GM21360 (cell line): ENCODE data around the gene GPR31.
A peak's percentile ranks its signal among the peaks of the same experiment; 100 is the strongest.

Experiments used
- ATAC-seq: cut with Tn5 transposase; IDR thresholded peaks from one replicate; pipeline ENCODE4 v1.9.1; 2021; ENCODE audit warnings: mild to moderate bottlenecking, moderate library complexity; ENCODE audit not compliant: unreplicated experiment

Gene GPR31

DNA sequence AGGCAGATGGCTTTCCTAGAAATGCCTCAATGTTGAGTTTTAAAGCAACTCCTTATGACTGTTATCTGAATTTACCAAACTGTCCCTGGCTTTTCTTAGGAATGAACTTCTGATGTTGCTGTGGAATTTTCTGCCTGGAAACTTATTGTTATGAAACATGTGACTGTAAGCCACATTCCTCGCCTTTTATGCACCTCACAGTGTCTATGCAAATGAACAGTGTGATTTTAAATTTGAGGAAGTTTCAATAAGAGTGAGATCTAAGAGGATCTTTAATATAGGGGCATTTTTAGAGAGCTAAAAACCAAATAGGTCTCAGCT is 37.2 kb downstream of the GPR31 start:
- ATAC-seq: no peak

- no peak for ATAC-seq
These were observed 37.9 kb downstream of the GPR31 start for GRCh38 chr6:167119670-167120582.

DNA sequence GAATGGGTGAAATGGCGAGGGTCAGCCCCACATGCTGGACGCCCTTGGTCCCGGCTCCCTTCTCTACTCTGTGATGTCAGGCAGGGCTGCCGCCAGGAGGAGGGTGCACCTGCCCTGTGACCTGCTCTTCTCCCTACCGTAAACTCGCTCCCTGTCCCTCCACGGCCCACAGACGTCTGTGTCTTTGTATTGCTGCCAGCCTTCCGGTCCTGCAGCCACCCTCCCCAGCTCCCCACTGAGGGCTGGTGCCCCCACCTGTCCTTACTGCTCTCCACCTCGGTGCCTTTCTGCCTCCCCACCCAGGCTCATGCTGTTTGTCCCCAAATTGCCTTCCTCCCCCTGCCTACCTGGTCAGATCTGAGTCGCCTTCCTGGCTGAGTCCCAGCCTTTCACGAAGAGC is 38.9 kb downstream of the GPR31 start:
- ATAC-seq: no peak

DNA sequence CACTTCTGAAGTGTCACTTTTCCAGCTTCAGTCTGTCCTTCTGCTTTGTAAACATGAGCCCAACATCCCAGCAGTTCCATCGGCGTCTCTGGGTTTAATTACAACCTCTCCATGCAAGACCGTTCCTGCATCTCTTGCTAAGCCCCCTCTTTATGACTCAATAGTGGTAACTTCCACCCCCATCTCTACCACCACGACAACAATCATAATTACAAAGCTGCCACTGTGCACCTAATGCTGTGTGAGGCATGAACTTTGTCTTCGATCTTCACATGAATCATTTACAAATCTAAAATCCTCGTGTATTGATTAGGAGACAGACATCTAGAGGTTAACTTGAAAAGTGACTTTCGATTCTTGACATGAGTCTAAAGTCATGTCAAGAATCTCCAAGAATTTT is 39.8 kb downstream of the GPR31 start:
- ATAC-seq: no peak

- ATAC-seq: no peak
These were observed 40.9 kb downstream of the GPR31 start for GRCh38 chr6:167116838-167117228.

DNA sequence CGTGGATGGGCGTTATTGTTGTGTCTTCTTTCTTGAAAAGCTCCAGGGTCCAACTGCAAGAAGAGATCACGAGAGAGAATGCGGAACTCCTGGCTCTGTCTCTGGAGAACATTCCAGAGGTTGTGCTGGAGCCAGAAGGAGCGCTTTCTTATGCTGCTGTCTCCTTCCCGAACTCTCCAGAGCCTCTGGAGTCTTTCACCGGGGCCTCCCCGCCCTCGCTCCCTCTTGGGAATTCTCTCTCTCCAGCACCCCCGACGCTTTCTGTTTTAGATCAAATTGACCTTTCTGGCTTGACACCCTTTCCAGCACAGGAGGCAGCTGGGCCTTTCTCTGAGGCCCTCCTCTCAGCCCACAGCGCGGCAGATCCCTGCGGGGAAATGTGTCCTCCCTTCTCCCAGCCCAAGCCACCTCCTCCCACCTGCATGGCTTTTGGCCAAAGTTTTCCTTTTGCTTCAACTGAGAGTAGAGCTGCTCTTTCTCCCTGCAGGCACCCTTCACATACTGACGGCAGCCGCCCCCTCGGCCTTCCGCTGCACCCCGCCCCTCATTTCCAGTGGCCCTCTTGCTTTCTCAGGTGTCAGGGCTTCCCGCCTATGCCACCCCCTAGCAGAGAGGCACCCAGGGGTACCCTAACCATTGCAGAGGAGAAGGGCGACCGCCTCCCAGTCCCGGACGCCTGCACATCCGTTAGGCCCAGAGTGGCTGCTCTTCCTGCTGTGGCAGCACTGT is 41.5 kb downstream of the GPR31 start:
- no peak for ATAC-seq

GRCh38 chr6:167115054-167115453 is 42.7 kb downstream of the GPR31 start:
- ATAC-seq: no peak

GRCh38 chr6:167113935-167114910 is 43.6 kb downstream of the GPR31 start:
- peak; percentile 82 for ATAC-seq

DNA sequence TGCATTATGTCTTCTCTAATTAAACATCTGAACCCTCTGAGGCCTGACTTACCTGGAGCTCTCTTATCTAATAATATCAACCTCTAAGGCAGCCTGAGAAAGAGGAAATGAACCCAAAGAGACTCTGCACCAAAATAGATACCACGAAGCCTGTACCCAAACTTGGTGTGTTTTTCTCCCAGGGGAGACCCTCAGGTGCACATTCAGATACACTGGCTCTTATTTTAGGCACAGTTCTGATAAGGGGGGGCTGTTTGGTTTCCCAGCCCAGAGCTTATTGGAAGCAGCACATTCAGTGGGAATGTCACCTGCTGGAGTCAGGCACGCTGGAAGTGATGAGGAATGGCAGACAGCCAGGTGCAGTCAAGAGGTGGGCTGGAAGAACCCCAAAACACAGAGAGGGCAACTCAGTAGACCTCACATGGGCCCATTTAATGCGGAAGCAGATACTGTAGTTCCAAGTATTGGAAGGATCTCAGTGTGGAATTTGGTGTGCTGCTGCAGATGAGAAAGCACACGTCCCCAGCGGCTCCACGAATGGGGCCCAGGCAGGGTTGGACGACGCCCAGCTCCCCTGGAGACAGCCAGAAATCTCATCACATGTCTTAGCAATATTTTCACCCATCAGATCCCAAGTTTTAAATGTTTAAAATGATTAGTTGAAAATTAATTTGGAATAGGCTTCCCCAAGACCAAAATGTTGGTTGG is 44.6 kb downstream of the GPR31 start:
- peak; percentile 42 for ATAC-seq

GRCh38 chr6:167112421-167112820 is 45.4 kb downstream of the GPR31 start:
- no peak for ATAC-seq

DNA sequence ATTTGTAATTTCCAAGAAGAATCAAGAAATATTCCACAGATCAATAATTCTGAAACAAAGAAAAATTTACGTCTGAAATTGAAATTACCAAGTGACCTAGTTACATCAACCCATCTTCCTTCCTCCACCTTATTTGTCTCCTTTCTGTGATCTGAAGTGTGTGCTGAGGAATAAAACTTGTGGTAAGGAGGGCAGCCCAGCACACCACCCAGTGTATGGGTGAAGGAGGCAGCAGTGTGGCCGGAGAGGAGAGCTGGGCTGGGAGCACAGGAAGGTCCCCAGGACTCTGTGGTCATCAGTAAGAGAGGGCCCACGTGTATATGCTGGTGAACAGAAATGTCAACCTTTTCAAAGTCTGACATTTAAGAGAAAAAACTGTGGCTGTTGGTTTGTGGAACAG is 46.2 kb downstream of the GPR31 start:
- no peak for ATAC-seq

- no peak for ATAC-seq
These were observed 48.1 kb downstream of the GPR31 start for GRCh38 chr6:167109651-167110050.

- no peak for ATAC-seq
These were observed 49.5 kb downstream of the GPR31 start for GRCh38 chr6:167108278-167108677.

DNA sequence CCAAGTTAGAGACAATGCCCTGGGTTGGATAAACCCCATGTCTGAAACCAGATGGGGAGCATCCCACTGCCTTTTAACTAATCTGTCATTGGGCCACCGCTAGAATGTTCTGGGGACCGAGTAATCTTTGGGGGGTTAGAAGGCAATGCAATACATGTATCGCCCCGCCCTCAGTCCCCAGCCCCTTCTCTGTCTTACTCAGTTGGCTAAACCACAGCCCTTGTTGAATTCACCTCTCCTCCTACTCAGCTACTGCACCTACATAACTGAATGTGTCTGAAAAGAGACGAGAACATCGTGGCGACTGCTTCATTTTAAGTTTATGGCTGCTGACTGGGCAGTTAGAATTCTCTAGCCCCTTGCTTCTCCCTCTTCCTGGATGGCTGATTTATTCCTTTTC is 50.0 kb downstream of the GPR31 start:
- no peak for ATAC-seq

DNA sequence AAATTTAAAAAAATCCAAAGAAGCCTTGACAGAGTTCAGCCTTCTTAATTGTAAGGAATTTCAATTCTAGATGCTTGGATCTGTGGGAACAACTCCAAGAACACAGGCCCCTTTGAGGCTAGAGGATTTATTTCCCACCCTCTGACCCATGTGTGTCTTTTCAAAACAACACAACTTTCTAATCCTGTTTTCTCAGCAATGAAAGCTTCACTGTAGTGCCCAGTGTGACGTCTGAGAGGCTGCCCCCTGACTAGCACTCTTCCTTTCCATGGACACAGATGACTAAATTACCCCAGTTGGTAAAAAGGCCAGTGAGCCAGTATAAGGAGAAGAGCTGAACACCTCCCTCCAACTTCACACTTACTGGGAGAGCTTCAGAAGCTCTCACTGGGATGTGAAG is 51.4 kb downstream of the GPR31 start:
- no peak for ATAC-seq
